ENCODE results near the gene RFC3.

Gene RFC3

DNA sequence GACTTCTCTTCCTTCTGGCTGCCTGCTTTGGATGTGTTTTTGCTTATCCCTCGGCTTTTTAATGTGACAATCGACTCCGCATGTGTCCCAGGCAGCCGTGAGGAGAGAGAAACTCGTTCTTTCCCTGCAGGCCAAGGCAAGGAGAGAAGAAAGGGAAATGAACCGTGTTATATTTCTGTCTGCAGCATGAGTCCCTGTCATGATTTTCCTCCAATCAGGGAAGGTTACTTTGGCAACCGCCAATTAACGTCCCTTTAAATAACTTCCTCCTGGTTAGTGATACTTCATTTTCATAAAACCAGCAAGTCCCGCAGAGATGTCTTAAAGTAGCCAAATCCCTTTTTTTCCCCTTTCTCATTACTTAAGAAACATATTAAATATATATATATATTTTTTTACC lies 42.6 kb downstream of the RFC3 start:
- TF ChIP-seq CTCF (IDR thresholded peaks at IDR 0.05; ENCODE audit: control extremely low read depth, extremely low read depth, low read depth, missing control alignments): no peak
- ChIA-PET POLR2A (no interaction called here), CTCF (no interaction called here)
- no peak for DNase-seq (ENCODE audit: extremely low spot score)

DNA sequence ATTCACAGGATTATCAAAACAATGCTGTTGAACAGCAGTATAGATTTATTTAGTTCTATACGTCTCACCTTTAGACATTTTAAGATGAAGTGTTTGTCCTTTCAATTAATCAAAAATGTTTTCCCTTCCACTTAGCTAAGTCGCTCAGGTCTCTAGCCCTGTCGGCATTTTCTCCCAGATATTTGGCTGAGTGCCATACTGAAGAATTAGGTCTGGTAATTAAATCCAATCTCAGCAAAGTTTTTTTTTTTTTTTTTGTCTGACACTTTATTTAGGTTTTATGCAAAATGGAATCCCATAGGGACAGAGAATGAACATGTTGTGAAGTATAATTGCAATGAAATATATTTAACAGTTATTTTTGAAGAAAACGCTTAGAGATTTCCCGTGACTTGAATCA lies 44.1 kb downstream of the RFC3 start:
- no peak for TF ChIP-seq CTCF (IDR thresholded peaks at IDR 0.05; ENCODE audit: control extremely low read depth, extremely low read depth, low read depth, missing control alignments)
- DNase-seq (ENCODE audit: extremely low spot score): no peak
- CTCF ChIA-PET: interaction anchor here (1.2 to 2.2 kb wide), 2 partner anchors 12 to 14 kb away, joined by 4 read pairs; no protein-coding TSS in a partner anchor
- POLR2A ChIA-PET: no interaction called here

- no peak for DNase-seq (ENCODE audit: extremely low spot score)
- TF ChIP-seq CTCF (IDR thresholded peaks at IDR 0.05; ENCODE audit: control extremely low read depth, extremely low read depth, low read depth, missing control alignments): no peak
- CTCF ChIA-PET: interaction anchor here (2.2 kb wide), 1 partner anchor 13 kb away, joined by 4 read pairs; no protein-coding TSS in a partner anchor
- POLR2A ChIA-PET: no interaction called here
Observed at GRCh38 chr13:33863188-33863789, 45.3 kb downstream of the RFC3 start.

- DNase-seq (ENCODE audit: extremely low spot score): peak; percentile 29
- TF ChIP-seq CTCF (IDR thresholded peaks at IDR 0.05; ENCODE audit: control extremely low read depth, extremely low read depth, low read depth, missing control alignments): no peak
- ChIA-PET CTCF (interaction anchor here (1.1 to 1.3 kb wide), 2 partner anchors 12 to 65 kb away, joined by 3 to 5 read pairs; no protein-coding TSS in a partner anchor), POLR2A (no interaction called here)
Observed at GRCh38 chr13:33865945-33866344, 48.0 kb downstream of the RFC3 start.

DNA sequence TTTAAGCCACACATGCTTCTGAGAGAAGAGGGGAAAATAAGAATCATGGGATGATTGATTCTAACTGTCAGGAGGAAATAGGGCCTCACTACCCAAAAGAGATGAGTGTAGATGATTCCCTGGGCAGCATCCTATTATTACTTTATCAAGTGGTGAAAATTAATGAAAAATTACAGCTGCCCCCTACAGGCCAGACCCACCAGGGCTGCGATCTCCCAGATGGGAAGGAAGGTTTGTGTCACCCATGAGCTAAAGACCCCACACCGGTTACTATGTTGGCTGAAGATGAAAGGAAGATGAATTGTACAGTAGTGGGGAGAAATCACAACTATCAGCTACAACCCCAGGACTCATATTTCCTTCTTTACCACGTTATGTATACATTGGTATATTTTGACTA lies 49.5 kb downstream of the RFC3 start:
- CTCF ChIA-PET: interaction anchor here (1.0 to 1.7 kb wide), 4 partner anchors 9 to 20 kb away, joined by 3 to 11 read pairs (median 4); no protein-coding TSS in a partner anchor
- POLR2A ChIA-PET: no interaction called here
- no peak for TF ChIP-seq CTCF (IDR thresholded peaks at IDR 0.05; ENCODE audit: control extremely low read depth, extremely low read depth, low read depth, missing control alignments)
- DNase-seq (ENCODE audit: extremely low spot score): no peak

DNA sequence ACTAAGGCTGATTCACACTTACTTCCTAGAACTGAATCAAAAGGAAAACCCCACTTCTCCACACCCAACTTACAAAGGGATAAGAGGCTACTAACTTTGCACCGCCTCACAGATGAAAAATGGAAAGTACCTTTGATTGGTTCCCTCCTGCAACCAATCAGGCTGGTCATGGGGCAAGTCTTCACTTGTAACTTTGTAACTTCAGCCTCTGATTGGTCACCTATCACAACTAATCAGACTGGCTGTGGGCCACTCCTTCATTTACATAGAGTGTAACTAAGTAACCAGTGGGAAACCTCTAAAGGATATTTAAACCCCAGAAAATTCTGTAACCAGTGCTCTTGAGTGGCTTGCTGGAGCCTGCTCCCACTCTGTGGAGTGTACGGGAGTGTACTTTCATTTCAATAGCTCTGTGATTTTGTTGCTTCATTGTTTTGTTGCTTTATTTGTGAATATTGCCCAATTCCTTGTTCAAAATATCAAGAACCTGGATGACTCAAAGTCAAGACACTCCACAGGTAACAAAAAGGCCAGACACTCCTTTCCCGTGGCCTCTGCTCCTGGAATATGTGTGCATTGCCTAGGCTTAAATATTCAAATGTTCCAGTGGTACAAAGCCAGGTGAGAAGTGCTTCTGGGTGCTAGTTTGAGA lies 50.5 kb downstream of the RFC3 start:
- no peak for TF ChIP-seq CTCF (IDR thresholded peaks at IDR 0.05; ENCODE audit: control extremely low read depth, extremely low read depth, low read depth, missing control alignments)
- DNase-seq (ENCODE audit: extremely low spot score): no peak
- ChIA-PET CTCF (interaction anchor here (1.0 to 1.7 kb wide), 4 partner anchors 8 to 21 kb away, joined by 3 to 11 read pairs (median 4); no protein-coding TSS in a partner anchor), POLR2A (no interaction called here)
